Inflammatory macrophage treated with lipopolysaccharide for 4 hours (primary cell): ENCODE measurements around the gene NRIP1.
"Not testable (repeated sequence)": the region's sequence is repeated elsewhere in the genome, so short reads cannot be mapped to it uniquely, and the experiment has no call there.

ENCODE experiments used
- DNase-seq: peaks from one replicate; pipeline ENCODE4 v3.0.0-alpha.2; 2020

NRIP1 gene

GRCh38 chr21:15036189-15036588, 28.6 kb downstream of the NRIP1 start:
- no peak for DNase-seq

GRCh38 chr21:15034126-15034853, 30.5 kb downstream of the NRIP1 start:
- DNase-seq: no peak

GRCh38 chr21:15031790-15032357, 32.9 kb downstream of the NRIP1 start:
- DNase-seq: no peak

GRCh38 chr21:15031362-15031761, 33.4 kb downstream of the NRIP1 start:
- not testable (repeated sequence) for DNase-seq

GRCh38 chr21:15030861-15031260, 33.9 kb downstream of the NRIP1 start:
- DNase-seq: not testable (repeated sequence)

GRCh38 chr21:15029077-15029476, 35.7 kb downstream of the NRIP1 start:
- no peak for DNase-seq

GRCh38 chr21:15028186-15028585, 36.6 kb downstream of the NRIP1 start:
- DNase-seq: peak; percentile 63

GRCh38 chr21:15027056-15027455, 37.7 kb downstream of the NRIP1 start:
- no peak for DNase-seq

- DNase-seq: no peak
Measured at GRCh38 chr21:15026370-15026769, 38.4 kb downstream of the NRIP1 start.

GRCh38 chr21:15023776-15024175, 41.0 kb downstream of the NRIP1 start:
- DNase-seq: no peak

- DNase-seq: no peak
Measured at GRCh38 chr21:15022608-15023261, 42.1 kb downstream of the NRIP1 start.

GRCh38 chr21:15020797-15021196, 44.0 kb downstream of the NRIP1 start:
- no peak for DNase-seq

- DNase-seq: peak; percentile 20
Measured at GRCh38 chr21:15018382-15018781, 46.4 kb downstream of the NRIP1 start.

- DNase-seq: peak; percentile 68
Measured at GRCh38 chr21:15015622-15016471, 49.0 kb downstream of the NRIP1 start.

GRCh38 chr21:15014221-15014620, 50.6 kb downstream of the NRIP1 start:
- no peak for DNase-seq

- no peak for DNase-seq
Measured at GRCh38 chr21:15011967-15012366, 52.8 kb downstream of the NRIP1 start.

GRCh38 chr21:15010645-15011044, 54.2 kb downstream of the NRIP1 start:
- DNase-seq: no peak

GRCh38 chr21:15009837-15010363, 54.9 kb downstream of the NRIP1 start:
- no peak for DNase-seq

- no peak for DNase-seq
Measured at GRCh38 chr21:15007716-15008296, 57.0 kb downstream of the NRIP1 start.

GRCh38 chr21:15006594-15007230, 58.1 kb downstream of the NRIP1 start:
- DNase-seq: no peak

GRCh38 chr21:15005391-15005790, 59.4 kb downstream of the NRIP1 start:
- DNase-seq: no peak

- DNase-seq: peak; percentile 4
Measured at GRCh38 chr21:15004721-15005370, 60.0 kb downstream of the NRIP1 start.
